Ishikawa (cell line): Measurements from ENCODE around the gene CACNG7.

ENCODE experiments used
- EP300 ChIP-seq: IDR thresholded peaks from 2 replicates; pipeline ENCODE4 v1.6.1; 2012; ENCODE audit warnings: borderline replicate concordance
- RAD21 ChIP-seq: IDR thresholded peaks from 2 replicates; pipeline ENCODE4 v1.6.1; 2012; ENCODE audit warnings: low read depth
- YY1 ChIP-seq: IDR thresholded peaks from 2 replicates; pipeline ENCODE4 v1.6.1; 2012; ENCODE audit warnings: low read depth
- TF ChIP-seq, protein P1 (sequence below): IDR thresholded peaks from 2 replicates; pipeline ENCODE4 v1.6.1; 2012
- TF ChIP-seq, protein P2 (sequence below): IDR thresholded peaks from 2 replicates; pipeline ENCODE4 v1.6.1; 2012; ENCODE audit warnings: low read depth, mild to moderate bottlenecking

DNA sequence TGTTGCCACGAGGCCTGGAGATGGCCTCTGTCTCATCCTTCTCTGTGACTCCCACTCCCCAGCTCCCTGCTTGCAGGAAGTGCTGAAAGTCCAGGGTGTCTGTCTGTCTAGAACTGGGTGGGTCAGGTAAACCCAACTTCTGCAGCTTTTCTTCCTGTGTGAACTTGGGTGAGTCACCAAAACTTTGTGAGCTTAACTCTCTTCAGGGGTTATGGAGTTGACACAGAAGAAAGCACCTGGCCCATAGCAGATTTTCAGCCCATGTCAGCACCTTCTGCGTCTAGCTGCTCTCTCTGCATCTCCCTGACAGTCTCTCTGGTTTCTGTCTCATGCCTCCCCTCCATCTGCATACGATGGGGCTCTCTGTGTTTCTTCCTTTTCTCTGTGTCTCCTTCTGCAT is 4.2 kb upstream of the CACNG7 start:
- TF ChIP-seq RAD21: no peak
- TF ChIP-seq YY1: no peak
- TF ChIP-seq, protein P1, sequence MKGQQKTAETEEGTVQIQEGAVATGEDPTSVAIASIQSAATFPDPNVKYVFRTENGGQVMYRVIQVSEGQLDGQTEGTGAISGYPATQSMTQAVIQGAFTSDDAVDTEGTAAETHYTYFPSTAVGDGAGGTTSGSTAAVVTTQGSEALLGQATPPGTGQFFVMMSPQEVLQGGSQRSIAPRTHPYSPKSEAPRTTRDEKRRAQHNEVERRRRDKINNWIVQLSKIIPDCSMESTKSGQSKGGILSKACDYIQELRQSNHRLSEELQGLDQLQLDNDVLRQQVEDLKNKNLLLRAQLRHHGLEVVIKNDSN: no peak
- TF ChIP-seq EP300: no peak
- TF ChIP-seq, protein P2, sequence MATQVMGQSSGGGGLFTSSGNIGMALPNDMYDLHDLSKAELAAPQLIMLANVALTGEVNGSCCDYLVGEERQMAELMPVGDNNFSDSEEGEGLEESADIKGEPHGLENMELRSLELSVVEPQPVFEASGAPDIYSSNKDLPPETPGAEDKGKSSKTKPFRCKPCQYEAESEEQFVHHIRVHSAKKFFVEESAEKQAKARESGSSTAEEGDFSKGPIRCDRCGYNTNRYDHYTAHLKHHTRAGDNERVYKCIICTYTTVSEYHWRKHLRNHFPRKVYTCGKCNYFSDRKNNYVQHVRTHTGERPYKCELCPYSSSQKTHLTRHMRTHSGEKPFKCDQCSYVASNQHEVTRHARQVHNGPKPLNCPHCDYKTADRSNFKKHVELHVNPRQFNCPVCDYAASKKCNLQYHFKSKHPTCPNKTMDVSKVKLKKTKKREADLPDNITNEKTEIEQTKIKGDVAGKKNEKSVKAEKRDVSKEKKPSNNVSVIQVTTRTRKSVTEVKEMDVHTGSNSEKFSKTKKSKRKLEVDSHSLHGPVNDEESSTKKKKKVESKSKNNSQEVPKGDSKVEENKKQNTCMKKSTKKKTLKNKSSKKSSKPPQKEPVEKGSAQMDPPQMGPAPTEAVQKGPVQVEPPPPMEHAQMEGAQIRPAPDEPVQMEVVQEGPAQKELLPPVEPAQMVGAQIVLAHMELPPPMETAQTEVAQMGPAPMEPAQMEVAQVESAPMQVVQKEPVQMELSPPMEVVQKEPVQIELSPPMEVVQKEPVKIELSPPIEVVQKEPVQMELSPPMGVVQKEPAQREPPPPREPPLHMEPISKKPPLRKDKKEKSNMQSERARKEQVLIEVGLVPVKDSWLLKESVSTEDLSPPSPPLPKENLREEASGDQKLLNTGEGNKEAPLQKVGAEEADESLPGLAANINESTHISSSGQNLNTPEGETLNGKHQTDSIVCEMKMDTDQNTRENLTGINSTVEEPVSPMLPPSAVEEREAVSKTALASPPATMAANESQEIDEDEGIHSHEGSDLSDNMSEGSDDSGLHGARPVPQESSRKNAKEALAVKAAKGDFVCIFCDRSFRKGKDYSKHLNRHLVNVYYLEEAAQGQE: no peak
